ENCODE data around the gene CBX6. TPM values are rescaled to one million over a fixed set of nuclear protein-coding genes. Genes with fewer than 3 reads are reported as not detected.
"Not testable (repeated sequence)": the region's sequence is repeated elsewhere in the genome, so short reads cannot be mapped to it uniquely, and the experiment has no call there.

CBX6 gene
- total RNA-seq, 4 donors from 2014 or later = 47.2 to 118 (median 85.0) TPM

GRCh38 chr22:38859581-38860282 is 12.3 kb downstream of the CBX6 start:
- no peaks in the 10 kb centered on the region for H3K27me3 ChIP-seq
- no peak for DNase-seq
- intact Hi-C loops (cut with DNase I) = loop anchor here (10.0 kb wide), 2 partner anchors 85 to 445 kb away; no protein-coding TSS in a partner anchor

DNA sequence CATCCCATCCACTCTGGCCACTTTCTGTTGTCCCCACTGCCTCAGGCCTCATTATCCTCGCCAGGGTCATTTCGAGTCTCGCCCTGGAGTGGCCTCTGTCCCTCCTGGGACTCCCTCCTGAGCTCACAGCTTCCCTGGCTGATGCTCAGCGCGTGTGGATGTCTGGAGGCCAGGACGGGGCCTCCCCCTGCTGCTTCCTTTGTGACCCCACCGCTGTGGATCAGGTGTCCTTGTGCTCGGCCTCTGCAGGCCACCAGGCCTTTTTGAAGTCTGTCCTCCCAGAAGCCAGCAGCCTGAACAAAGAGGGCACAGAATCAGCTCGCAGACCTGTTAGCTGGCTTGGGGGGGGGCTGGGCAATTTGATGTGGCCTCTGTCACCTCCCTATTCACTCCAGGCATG is 13.5 kb downstream of the CBX6 start:
- TF ChIP-seq POLR2A (IDR thresholded peaks at IDR 0.05) = no peak
- TF ChIP-seq, protein P1, sequence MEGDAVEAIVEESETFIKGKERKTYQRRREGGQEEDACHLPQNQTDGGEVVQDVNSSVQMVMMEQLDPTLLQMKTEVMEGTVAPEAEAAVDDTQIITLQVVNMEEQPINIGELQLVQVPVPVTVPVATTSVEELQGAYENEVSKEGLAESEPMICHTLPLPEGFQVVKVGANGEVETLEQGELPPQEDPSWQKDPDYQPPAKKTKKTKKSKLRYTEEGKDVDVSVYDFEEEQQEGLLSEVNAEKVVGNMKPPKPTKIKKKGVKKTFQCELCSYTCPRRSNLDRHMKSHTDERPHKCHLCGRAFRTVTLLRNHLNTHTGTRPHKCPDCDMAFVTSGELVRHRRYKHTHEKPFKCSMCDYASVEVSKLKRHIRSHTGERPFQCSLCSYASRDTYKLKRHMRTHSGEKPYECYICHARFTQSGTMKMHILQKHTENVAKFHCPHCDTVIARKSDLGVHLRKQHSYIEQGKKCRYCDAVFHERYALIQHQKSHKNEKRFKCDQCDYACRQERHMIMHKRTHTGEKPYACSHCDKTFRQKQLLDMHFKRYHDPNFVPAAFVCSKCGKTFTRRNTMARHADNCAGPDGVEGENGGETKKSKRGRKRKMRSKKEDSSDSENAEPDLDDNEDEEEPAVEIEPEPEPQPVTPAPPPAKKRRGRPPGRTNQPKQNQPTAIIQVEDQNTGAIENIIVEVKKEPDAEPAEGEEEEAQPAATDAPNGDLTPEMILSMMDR (IDR thresholded peaks at IDR 0.05) = no peak
- WGBS, 2 donors = 58 to 70% methylated on average over 8 of the region's 9 CpGs
- H3K4me3 ChIP-seq (replicated peaks in 1 of 3) = no peak overlapping the region
- intact Hi-C loops (cut with DNase I) = no loop called here
- no peaks in the 10 kb centered on the region for H3K27me3 ChIP-seq
- no peaks in the 10 kb centered on the region for H3K36me3 ChIP-seq
- no peaks in the 10 kb centered on the region for H3K9me3 ChIP-seq
- no peak overlapping the region for H3K27ac ChIP-seq
- no peak for DNase-seq
- H3K4me1 ChIP-seq = peaks cover 14 to 24% of the 10 kb centered on the region in 2 donors

More at GRCh38 chr22:38859581-38860282, 12.3 kb downstream of the CBX6 start:
- Histone ChIP-seq H3K4me3 (replicated peaks in 1 of 3) (no peak overlapping the region), H3K9me3 (no peaks in the 10 kb centered on the region), H3K4me1 (peaks cover 20 to 35% of the 10 kb centered on the region in 2 donors), H3K36me3 (no peaks in the 10 kb centered on the region), H3K27ac (no peak overlapping the region)
- WGBS, 2 donors = 82 to 87% methylated on average over 11 to 14 of the region's 14 CpGs
- TF ChIP-seq, protein P1 (IDR thresholded peaks at IDR 0.05) = no peak
- no peak for TF ChIP-seq POLR2A (IDR thresholded peaks at IDR 0.05)

DNA sequence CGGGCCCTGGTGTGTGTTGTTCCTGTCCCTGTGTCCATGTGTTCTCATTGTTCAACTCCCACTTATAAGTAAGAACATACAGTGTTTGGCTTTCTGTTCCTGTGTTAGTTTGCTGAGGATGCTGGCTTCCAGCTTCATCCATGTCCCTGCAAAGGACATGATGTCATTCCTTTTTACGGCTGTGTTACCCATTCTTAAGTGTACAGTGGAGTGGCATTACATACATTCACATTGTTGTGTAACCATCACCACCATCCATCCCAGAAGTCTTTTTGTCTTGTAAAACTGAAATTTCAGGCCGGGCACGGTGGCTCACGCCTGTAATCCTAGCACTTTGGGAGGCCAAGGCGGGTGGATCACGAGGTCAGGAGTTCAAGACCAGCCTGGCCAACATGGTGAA is 17.5 kb downstream of the CBX6 start:
- intact Hi-C loops (cut with DNase I) = not testable (repeated sequence)

DNA sequence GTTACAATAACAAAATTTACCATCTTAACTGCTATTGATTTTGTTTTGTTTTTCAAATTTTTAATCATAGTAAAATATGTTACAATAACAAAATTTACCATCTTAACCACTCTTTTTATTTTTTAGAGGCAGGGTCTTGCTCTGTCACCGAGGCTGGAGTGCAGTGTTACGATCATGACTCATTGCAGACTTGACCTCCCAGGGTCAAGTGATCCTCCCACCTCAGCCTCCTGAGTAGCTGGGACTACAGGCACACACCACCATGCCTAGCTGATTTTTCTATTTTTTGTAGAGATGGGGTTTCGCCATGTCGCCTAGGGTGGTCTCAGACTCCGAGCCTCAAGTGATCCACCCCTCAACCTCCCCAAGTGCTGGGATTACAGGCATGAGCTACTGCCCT is 18.1 kb downstream of the CBX6 start:
- H3K27ac ChIP-seq; intact Hi-C loops (cut with DNase I); H3K4me1 ChIP-seq; H3K27me3 ChIP-seq; DNase-seq; H3K36me3 ChIP-seq; H3K4me3 ChIP-seq (replicated peaks in 1 of 3); H3K9me3 ChIP-seq: not testable (repeated sequence)
- 77 to 79% methylated on average over 5 of the region's 5 CpGs for WGBS, 2 donors

More for the DNA sequence above, 17.5 kb downstream of the CBX6 start:
- WGBS, 2 donors = 87 to 91% methylated on average over 7 of the region's 7 CpGs
- not testable (repeated sequence) for H3K27ac ChIP-seq; H3K4me1 ChIP-seq; DNase-seq; H3K4me3 ChIP-seq (replicated peaks in 1 of 3); H3K36me3 ChIP-seq; H3K9me3 ChIP-seq; H3K27me3 ChIP-seq

DNA sequence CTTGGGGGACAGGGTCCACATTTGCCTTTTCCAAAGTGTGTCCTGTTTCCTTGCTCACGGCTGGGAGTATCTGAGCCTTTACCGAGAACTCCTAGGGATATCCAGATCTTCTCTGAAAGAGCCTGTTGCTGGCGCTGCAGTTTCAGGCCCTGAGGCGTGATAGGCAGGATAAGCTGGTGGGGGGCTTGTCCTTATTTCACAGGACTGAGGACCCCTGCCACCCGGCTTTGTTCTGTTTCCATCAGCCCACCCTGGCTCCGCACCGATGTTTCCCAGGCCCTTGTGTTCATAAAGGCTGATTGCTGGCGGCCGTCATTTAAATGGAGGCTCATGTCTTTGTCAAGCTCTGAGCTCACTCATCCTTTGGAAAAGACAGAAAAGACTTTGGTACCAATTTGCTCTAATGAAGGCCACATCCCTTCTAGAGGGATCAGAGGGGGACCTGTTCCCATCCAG is 18.8 kb downstream of the CBX6 start:
- no peak overlapping the region for H3K27ac ChIP-seq
- no peaks in the 10 kb centered on the region for H3K27me3 ChIP-seq
- DNase-seq = no peak
- H3K4me3 ChIP-seq (replicated peaks in 1 of 3) = no peak overlapping the region
- WGBS, 2 donors = 59 to 61% methylated on average over 9 of the region's 9 CpGs
- no peaks in the 10 kb centered on the region for H3K36me3 ChIP-seq
- TF ChIP-seq, protein P1 (IDR thresholded peaks at IDR 0.05) = no peak
- no peak for TF ChIP-seq POLR2A (IDR thresholded peaks at IDR 0.05)
- H3K9me3 ChIP-seq = no peaks in the 10 kb centered on the region
- intact Hi-C loops (cut with DNase I) = no loop called here
- H3K4me1 ChIP-seq = no peaks in the 10 kb centered on the region

DNA sequence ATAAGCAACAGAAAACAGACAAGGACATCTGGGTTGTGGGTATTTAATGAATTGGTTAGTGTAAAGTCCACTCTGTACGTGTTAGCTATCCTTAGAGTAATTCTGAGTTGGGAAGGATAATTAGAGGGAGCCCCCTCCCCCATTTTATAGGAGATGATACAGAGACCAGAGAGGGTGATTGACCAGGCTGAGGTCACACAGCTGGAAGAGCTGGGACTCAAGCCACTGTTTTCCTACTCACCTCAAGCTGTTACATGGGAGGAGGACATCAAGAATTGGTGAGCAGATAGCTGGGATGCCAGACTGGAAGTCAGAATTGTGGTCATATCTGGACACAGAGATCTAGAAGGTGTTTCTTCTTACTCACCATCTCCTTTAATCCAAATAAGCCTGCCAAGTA is 19.5 kb downstream of the CBX6 start:
- H3K36me3 ChIP-seq = no peaks in the 10 kb centered on the region
- H3K27ac ChIP-seq = no peak overlapping the region
- no peak for DNase-seq
- no peaks in the 10 kb centered on the region for H3K4me1 ChIP-seq
- H3K4me3 ChIP-seq (replicated peaks in 1 of 3) = no peak overlapping the region
- WGBS, 2 donors = 89 to 96% methylated on average over 1 of the region's 1 CpG
- H3K9me3 ChIP-seq = no peaks in the 10 kb centered on the region
- intact Hi-C loops (cut with DNase I) = no loop called here
- H3K27me3 ChIP-seq = no peaks in the 10 kb centered on the region
- TF ChIP-seq, protein P1 (IDR thresholded peaks at IDR 0.05) = no peak
- TF ChIP-seq POLR2A (IDR thresholded peaks at IDR 0.05) = no peak
